Gastrocnemius medialis (tissue), 4 donors: ENCODE measurements around the gene PRPSAP2.

ENCODE experiments used
- POLR2A ChIP-seq, 2 donors: fragments of 450-650 bp; IDR thresholded peaks; one replicate each; pipeline ENCODE4 v1.6.1; 2017; ENCODE audit warnings: antibody characterized with exemption in 2 of 2, mild to moderate bottlenecking in 2 of 2, moderate library complexity in 2 of 2
- TF ChIP-seq, protein P1 (sequence below), 5 experiments: fragments of 450-650 bp in 3 of 5; fragments of 200-600 bp in 2 of 5; sonication (generic) in 2 of 5; IDR thresholded peaks in 4 of 5; conservative IDR thresholded peaks in 1 of 5; 1 replicate in 4 of 5; 2 replicates in 1 of 5; pipeline ENCODE4 v1.5.1; 2016 to 2019; ENCODE audit warnings: antibody characterized with exemption in 5 of 5, mild to moderate bottlenecking in 3 of 5, moderate library complexity in 3 of 5

GRCh38 chr17:18855831-18856569, 1.9 kb upstream of the PRPSAP2 start:
- TF ChIP-seq, protein P1, sequence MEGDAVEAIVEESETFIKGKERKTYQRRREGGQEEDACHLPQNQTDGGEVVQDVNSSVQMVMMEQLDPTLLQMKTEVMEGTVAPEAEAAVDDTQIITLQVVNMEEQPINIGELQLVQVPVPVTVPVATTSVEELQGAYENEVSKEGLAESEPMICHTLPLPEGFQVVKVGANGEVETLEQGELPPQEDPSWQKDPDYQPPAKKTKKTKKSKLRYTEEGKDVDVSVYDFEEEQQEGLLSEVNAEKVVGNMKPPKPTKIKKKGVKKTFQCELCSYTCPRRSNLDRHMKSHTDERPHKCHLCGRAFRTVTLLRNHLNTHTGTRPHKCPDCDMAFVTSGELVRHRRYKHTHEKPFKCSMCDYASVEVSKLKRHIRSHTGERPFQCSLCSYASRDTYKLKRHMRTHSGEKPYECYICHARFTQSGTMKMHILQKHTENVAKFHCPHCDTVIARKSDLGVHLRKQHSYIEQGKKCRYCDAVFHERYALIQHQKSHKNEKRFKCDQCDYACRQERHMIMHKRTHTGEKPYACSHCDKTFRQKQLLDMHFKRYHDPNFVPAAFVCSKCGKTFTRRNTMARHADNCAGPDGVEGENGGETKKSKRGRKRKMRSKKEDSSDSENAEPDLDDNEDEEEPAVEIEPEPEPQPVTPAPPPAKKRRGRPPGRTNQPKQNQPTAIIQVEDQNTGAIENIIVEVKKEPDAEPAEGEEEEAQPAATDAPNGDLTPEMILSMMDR (IDR thresholded peaks at IDR 0.05 in 4 of 5, conservative IDR thresholded peaks at IDR 0.05 in 1 of 5): no peak
- peak; percentile 66 to 82 for TF ChIP-seq POLR2A (IDR thresholded peaks at IDR 0.05)
